Inflammatory macrophage treated with lipopolysaccharide for 4 hours (primary cell): ENCODE data around the gene OLFM1.

Experiments
- DNase-seq: peaks from one replicate; pipeline ENCODE4 v3.0.0-alpha.2; 2020

OLFM1 gene

GRCh38 chr9:135087489-135087792 lies at the start of gene OLFM1:
OLFM1 (plus strand) TSS chr9:135087668; CDS start chr9:135087990, 322 bp downstream.
- DNase-seq, result peak; percentile 69

- no peak for DNase-seq
These were observed 49.1 kb upstream of the OLFM1 start for GRCh38 chr9:135038331-135038730.

DNA sequence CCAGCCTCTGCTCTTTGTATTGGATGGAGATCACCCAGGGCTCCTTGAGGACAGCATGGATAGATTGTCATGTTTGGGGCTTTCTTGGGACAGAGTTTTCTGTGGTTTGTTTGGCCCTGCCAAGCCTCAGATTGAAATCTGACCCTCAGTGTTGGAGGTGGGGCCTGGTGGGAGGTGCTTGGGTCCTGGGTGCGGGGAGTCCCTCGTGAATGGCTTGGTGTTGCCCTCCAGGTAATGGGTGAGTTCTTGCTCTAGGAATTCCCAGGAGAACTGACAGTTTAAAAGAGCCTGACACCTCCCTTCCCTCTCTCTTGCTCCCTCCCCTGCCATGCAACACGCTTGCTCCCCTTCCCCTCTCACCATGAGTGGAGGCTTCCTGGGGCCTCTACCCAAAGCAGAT lies 48.6 kb upstream of the OLFM1 start:
- no peak for DNase-seq

GRCh38 chr9:135039266-135039870 lies 48.1 kb upstream of the OLFM1 start:
- no peak for DNase-seq

- no peak for DNase-seq
These were observed 47.4 kb upstream of the OLFM1 start for GRCh38 chr9:135039916-135040645.

GRCh38 chr9:135040892-135041291 lies 46.6 kb upstream of the OLFM1 start:
- no peak for DNase-seq

GRCh38 chr9:135043345-135043744 lies 44.1 kb upstream of the OLFM1 start:
- no peak for DNase-seq

DNA sequence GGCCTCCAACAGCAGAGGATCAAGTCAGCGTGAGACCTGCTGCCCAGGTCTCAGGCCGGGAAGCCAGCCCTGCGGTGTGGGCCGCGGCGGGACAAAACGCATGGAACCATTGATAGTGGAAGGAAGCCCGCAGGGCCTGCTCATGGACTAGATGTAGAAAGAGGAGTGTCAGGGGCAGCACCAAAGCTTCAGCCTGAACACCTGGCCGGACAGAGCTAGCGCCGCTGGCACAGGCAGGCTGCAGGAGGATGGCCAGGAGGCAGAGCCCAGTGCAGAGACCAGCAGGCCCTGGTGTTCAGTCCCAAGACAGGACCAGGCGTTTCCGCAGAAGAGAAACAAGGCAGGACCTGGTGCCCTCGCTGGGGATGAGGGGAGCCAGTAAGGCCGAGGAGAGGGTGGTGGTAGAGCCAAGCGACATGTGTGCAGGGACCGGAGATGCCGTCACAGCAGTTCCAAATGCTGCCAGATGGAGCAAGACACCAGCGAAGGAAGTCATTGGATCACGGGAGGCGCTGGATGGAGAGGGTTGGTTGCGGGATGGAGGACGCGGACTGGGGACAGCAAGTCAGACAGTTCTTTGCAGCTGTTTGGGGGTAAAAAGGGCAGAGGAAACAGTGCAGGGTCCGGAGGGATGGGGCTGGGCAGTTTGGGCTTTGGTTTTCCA lies 42.1 kb upstream of the OLFM1 start:
- no peak for DNase-seq

GRCh38 chr9:135045928-135046738 lies 41.3 kb upstream of the OLFM1 start:
- no peak for DNase-seq

DNA sequence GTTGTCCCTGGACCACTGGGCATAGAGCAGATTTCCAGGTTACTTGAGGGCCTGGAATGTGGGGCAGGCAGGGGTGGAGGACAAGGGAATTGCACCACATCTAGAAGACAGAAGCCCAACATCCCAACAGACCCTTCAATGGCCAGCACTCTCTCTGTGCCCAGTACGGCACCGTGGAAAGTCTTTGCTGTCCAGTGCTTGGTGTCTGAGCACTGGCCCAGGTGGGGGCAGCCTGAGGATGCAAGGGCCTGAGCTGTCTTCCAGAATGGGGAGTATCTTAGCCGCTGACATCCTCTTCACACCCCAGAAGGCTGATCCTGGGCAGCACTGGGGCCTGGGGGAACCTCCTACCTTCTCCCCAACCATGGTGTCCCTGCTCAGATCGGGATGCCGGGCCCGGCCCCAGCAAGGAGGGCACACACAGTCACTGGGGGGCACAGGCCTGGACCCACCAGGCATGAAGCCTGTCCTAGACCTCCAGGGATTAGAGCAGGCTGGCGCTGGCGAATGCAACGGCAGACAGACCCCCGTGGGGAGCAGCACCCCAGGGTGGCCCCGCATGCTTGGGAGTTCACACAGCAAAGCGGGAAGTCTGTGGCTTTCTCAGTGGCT lies 40.6 kb upstream of the OLFM1 start:
- DNase-seq, result no peak

DNA sequence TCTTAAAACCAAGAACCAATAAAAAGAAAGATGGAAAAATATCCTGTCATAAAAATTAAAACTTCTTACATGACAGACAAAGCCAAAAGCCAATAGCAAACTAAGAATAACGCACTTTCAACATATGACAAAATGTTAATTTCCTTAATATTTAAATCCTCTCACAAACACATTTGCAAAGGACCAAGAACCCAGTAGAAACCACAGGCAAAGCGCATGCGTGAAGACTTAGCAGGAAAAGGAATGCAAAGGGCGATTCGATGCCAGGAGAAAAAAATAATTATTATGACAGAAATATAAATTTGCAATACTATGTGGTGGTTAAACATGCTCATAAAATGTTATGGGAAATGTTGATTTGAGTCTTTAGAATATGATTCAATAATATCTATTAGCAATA lies 39.9 kb upstream of the OLFM1 start:
- DNase-seq, result no peak

DNA sequence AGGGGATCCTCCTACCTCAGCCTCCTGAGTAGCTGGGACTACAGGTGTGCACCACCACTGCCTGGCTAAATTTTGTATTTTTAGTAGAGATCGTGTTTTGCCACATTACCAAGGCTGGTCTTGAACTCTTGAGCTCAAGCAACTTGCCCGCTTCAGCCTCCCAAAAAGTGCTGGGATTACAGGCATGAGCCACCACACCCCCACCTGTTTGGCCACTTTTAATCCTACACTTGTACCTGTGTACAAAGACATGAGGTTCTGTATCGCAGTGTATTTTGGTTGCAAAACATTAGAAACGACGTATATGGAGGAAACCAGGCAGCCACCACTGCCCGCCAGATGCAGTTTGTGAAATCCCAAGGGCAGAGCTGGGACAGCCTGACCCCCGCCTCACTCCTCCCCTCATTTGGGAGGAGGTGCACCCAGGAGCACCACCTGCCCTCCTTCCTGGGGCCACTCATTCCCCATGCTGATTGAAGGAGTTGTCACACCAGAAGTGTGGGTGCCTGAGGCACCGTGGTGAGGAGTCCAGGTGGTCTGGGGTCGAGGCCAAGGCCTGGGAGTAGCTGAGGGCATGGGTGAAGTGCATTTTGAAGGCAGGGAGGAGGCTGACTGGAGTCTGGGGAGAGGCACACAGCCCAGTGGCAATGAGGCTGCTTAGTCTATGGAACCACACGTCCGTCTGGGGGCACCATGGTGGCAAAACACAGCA lies 39.3 kb upstream of the OLFM1 start:
- no peak for DNase-seq

DNA sequence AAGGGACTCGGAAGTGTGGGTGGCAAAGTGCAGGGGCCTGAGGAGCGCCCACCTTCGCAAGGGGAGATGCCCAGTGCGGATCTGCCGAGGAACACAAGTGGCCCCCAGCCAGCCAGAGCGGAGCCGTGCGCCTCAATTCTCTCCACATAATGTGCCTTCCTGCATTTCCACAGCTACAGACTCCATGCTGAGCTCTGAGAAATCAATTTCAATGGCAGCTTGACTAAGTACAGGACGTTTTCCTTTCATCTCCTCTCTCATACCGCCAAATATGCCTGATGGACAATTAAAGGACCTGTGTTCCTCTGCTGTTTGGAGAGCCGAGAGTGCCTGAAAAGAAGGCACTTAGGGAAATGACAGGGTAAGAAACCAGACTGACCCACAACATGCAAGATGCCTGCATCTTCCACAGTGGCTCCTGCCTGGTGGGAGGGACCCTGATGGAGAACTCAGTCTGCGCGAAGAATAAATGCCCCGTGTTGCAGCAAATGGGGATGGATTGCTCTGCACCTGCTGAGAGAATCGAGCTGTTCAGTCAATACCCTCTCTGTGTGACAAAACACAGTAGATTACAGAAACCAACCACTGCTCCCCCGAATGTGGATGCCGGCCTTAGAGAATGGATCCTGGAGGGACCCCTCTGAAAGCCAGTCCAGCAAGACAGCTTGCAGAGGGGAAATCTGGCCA lies 38.6 kb upstream of the OLFM1 start:
- DNase-seq, result no peak

DNA sequence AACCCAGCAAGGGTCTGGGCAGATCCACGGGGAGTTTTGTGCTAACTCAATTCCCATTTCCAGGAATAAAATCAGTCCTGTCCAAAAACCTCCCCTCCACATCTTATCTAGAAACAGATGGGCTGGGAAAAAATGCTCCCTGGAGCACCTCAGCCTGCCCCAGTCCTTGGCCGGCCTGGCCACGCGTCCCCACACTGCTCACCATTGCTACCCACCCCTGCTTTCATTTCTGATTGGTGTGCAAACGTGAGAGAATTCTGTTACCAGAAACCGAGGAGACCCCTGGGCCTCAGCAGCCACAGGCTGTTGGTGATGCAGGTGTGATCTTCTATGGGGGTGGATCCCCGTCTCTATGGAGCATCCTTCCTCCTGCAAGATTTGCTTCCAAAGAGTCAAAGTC lies 38.0 kb upstream of the OLFM1 start:
- DNase-seq, result no peak

GRCh38 chr9:135050072-135050990 lies 37.1 kb upstream of the OLFM1 start:
- DNase-seq, result no peak

DNA sequence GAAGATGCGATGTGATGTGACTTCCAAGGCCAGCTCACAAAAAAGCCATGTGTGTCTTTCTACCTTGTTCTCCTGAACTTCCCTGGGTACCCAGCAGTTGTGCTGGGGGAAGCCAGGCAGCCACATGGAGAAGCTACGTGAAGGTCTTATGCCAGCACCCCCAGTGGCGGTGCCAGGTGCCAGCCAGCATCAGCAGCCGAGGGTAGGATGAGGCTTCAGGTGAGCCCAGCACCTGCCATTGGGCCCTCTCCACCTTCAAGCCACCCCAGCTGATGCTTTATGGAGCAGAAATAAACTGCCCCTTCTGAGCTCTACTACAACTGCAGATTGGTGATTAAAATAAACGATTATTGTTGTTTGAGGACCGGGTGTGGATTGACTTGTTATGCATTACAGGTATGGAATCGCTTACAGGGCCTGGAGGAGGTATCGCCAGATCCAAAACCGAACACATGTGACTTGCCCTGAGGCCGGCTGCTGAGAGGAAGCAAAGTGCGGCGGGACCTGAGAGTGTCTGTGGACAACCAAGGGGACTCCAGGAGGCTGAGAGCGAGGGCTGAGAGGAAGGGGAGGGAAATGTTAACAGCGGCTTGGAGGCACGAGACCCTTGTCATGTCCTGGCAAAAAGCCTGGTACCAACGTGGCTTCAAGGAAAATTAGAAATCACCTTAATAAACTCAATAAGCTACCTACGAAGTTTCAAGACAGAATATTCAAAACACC lies 36.0 kb upstream of the OLFM1 start:
- no peak for DNase-seq

DNA sequence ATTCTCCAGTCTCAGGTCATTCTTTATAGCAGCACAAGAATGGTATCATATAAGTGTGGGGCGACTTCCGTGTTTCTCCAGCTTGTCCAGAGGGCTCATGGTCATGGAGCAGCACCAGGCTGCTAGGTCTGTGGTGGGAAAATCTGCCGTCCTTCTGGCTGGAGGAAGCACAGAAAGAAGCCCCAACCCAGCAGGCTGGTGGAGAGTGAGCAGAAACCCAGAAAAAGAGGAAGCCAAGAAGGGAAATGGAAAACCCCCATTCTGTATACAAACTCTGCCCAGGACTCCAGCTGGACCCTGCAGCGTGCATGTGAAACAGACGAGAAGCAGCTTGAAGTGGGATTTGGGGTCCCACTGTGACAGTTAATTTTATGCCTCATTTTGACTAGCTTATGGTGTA lies 34.3 kb upstream of the OLFM1 start:
- peak; percentile 44 for DNase-seq

GRCh38 chr9:135055181-135055580 lies 32.3 kb upstream of the OLFM1 start:
- no peak for DNase-seq

GRCh38 chr9:135056541-135056940 lies 30.9 kb upstream of the OLFM1 start:
- DNase-seq, result no peak
